GM19035 (cell line): Measurements from ENCODE around the gene SLC9A2.
A peak's percentile ranks its signal among the peaks of the same experiment; 100 is the strongest.

Experiments
- ATAC-seq: cut with Tn5 transposase; IDR thresholded peaks from one replicate; pipeline ENCODE4 v1.9.1; 2021; ENCODE audit not compliant: unreplicated experiment

Gene SLC9A2, protein sequence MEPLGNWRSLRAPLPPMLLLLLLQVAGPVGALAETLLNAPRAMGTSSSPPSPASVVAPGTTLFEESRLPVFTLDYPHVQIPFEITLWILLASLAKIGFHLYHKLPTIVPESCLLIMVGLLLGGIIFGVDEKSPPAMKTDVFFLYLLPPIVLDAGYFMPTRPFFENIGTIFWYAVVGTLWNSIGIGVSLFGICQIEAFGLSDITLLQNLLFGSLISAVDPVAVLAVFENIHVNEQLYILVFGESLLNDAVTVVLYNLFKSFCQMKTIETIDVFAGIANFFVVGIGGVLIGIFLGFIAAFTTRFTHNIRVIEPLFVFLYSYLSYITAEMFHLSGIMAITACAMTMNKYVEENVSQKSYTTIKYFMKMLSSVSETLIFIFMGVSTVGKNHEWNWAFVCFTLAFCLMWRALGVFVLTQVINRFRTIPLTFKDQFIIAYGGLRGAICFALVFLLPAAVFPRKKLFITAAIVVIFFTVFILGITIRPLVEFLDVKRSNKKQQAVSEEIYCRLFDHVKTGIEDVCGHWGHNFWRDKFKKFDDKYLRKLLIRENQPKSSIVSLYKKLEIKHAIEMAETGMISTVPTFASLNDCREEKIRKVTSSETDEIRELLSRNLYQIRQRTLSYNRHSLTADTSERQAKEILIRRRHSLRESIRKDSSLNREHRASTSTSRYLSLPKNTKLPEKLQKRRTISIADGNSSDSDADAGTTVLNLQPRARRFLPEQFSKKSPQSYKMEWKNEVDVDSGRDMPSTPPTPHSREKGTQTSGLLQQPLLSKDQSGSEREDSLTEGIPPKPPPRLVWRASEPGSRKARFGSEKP

DNA sequence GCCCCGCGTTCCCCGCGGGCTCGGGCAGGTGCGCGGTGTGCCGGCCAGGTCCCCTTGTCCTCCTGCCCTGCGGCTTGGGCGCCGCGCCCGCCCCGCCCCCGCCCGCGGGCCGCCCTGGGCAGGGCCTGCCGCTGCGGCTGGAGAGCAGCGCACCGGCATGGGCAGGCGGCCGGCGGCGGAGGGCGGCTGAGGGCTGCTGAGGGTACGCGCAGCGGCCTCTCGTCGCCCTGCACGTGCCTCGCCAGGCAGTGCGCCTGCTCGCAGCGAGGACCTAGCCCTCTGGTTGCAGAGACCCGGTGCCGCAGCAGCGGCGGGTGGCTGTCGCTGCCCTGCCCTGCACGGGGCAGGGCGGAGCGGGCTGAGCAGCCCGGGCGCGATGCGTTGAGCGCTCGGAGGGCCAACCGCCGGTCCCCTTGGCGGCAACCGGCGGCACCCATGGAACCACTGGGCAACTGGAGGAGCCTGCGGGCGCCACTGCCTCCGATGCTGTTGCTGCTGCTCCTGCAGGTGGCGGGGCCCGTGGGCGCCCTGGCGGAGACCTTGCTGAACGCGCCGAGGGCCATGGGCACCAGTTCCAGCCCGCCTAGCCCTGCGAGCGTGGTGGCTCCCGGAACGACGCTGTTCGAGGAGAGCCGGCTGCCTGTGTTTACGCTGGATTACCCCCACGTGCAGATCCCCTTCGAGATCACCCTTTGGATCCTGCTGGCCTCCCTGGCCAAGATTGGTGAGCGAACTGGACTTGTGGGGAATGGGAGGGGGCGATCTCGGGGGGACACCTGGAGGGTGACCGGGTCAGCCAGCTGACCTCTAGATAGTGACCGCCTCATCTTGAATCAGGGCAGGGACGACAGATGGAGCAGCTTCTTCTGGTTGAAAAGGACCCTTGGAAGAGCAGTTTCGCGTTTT is at the start of gene SLC9A2:
Gene SLC9A2, plus strand, starts transcription at position 140 of the 906 bp plus-strand sequence. Its CDS starts 296 bp downstream, at position 436.
- ATAC-seq = no peak

DNA sequence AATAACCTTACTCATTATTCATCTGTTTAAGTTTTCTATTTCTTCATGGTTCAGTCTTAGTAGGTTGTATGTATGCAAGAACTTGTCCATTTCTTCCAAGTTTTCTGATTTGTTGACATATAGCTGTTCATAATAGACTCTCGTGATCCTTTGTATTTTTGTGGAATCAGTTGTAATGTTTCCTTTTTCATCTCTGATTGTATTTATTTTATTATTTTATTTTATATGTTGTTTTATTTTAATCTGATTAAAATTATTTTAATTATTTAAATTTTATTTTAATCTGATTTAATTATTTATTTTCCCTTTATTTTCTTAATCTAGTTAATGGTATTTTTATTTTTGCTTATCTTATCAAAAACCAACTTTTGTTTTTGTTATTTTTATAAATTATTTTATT is 43.5 kb upstream of the SLC9A2 start:
- no peak for ATAC-seq

DNA sequence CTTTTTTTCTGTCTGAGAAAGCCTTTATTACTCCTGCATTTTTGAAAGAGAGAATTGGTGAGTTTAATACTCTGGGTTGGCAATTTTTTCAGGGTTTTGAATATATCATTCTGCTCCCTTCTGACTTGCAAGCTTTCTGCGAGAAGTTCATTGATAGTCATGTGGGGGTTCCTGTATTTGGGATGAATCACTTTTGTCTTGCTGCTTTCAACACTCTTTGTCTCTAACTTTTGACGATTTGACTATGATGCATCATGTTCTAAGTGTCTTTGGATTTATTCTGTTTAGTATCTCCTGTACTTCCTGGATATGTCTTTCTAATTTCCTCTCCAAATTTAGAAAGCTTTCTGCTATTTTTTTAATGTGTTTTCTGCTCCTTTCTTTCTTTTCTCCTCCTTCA is 41.0 kb upstream of the SLC9A2 start:
- ATAC-seq = no peak

DNA sequence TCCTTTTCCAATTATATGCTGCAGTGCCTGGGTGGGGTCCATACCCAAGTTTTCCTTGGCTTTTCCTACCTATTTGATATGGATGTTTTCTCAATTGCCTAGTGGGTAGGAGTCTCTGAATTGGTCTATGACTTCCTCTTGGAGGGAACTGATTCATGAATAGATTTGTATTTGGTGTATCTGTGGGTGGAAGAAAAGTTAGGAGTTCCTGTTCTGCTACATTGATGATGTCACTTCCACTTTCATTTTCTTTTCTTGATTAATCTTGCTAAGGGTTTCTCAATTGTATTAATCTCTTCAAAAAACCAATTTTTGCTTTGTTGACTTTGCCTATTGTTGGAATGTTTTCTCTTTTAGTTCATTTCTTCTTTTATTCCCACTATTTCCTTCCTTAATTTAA is 37.4 kb upstream of the SLC9A2 start:
- ATAC-seq = no peak

DNA sequence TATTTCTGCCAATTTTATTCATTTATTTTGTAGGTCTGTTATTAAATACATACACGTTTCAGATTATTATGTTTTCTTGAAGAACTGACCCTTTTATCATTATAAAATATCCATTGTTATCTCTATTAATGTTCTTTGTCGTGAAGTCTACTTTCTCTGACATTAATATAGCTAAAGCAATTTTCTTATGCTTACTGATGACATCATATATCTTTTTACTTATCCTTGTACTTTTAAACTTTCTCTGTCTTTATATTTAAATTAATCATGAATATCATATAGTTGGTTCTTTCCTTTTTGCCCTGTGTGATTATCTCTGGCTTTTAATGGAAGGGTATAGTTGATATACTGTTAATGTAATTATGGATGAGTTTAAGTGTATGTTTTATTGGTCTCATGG is 36.5 kb upstream of the SLC9A2 start:
- no peak for ATAC-seq

DNA sequence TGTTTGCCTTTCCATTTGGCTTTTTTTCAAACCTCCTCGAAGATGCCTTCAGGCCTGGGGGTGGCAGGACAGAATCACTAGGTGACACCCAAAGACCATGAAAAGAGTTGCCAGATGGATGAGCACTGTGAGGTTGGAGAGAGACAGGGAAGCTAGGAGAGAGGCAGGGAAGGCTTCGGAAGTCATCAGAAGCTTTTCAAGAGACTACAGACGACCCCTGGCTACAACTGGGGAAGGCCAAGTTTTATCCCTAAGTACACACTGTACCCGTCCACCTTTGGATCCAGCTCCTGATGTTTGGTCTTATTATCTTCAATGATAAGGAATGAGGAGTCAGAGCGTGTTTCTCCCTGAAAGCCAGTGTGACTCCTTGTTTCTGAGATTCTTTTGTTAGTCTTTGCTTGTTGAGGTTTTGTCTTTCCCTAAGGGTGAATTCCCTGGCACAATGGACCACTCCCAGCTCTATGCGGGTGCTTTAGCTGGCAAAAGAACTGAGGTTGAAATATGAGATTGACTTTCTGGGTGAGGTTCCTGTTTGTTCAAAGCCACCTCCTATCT is 33.4 kb upstream of the SLC9A2 start:
- no peak for ATAC-seq

DNA sequence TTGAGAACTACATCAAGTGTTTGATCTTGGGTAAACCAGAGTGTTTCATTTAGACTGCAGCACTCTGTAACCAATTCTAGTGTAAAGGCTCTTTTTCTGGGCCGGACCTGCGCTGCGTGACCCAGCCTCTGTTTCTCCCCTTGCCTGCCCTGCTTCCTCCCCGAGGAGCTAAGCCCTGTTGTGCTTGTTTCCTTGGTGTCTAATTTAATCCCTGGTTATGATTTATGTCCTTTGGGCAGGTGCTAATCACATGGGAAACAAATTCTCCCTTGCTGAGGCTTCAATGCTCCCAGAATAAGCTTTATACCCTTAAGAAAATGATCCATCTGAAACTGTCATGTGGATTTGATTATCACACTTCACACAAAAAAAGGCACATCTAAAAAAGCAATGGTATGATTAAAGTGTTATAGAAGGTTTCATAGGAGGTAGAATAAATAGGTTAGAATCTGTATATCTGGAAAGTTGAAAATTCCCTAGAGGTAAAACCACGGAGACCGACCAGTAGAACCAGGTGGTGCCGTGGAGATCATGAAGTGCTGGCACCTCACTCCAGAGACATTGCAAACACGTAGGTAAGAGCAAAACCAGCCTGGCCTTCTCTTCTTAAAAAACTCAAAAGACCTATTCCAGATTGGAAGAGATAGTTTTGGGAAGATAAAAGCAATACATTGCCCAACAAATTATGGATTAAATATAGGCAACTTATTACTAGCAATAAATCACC is 31.0 kb upstream of the SLC9A2 start:
- ATAC-seq = no peak

DNA sequence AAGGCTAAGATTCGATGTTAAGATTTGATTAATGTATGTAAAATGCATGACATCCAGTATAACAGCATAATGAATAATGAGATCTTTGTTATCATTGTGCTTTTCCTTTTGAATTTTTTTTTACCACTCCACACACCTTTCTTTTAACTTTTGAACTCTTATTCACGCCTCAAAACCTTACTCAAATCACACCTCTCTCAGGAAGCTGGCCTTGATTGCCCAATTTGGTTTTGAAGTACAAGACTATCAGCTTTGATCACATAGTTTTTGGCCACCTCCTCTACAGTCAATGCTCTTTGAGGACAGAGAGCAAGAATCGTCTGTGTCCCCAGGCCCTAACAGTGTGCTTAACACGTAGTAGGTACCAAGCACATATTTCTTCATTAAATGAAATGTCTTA is 29.9 kb upstream of the SLC9A2 start:
- no peak for ATAC-seq

DNA sequence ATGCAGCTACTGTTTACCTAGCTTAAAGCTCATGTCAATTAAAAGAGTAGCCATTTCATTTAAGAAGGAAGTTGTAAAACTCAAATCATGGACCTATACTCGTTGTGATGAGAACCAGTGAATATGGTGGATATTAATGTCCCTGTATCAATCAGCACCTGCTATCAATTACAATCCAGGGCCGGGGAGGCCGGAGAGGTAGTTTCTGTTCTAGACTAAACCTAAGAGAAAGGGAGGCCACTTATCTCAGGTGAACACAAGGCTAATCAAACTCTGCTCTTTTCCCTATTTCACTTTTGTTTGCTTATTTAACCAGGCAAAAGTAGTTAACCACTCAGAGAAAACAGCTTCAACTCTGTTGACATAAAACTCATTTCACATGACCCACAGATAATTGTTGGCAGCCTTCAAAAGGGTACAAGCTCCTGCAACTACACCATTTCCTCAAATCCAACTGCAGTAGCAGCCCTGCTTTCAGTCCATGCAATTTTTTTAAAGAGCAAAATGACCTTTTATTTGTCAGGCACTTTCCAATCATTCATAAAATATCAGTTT is 27.8 kb upstream of the SLC9A2 start:
- no peak for ATAC-seq

DNA sequence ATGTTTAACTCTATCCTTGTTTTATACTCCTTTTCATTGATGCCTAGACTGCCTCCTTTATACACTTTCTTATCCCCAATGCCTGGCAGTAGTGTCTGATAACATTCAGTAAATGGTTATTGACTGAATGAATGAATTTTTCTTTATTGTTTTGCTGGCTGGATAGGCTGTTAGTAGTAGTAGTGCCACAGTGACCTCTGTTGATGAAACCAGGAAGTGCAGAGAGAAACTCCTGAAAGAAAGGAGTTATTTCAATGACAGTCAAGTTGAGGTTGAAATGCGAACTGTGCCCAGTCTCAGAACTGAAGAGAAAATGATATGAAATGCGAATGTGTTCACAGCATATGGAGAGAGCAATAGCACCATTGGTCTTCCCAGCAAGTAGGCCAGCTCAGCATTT is 26.8 kb upstream of the SLC9A2 start:
- ATAC-seq = no peak

DNA sequence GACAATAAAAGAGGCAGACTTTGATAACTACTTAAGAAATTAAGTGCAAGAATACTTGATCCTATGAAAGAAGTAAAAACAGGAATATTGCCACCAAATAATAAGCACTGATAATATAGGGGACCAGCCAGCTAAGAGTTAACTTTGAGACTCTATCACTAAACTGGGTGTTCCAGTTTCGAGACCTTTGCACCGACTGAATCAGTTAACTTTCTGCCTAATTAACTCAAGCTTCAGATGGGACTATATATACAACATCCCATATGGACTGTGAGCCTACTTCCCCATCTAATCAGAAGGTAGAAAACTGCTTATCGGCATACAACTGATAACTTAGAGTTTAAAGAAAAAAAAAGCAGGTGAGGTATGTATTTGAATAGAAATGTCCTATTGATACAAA is 25.8 kb upstream of the SLC9A2 start:
- no peak for ATAC-seq

DNA sequence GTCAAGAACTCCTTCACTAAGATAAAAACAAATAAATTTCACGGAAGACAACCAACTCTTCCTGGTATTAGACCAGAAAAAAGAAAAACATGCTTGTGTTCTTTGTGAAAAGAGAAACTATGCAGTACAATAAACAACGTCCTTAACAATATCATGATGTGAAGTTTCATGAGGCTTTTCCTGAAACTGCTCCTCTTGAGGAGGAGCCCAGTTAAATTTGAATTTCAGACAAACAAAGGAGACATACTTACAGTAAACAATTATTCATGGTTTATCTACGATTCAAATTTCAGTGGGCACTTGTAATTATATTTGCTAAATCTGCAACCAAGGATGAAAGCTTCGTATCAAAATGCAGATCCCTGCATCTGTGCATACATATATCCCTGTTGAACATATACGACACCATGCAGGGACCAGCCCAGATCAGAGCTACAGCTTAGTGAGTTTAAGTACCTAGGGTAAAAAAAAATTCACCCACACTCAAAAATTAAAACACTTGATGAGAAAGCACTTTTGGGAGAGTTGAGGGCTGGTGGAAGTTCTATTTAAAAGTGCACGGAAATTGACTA is 24.8 kb upstream of the SLC9A2 start:
- no peak for ATAC-seq

DNA sequence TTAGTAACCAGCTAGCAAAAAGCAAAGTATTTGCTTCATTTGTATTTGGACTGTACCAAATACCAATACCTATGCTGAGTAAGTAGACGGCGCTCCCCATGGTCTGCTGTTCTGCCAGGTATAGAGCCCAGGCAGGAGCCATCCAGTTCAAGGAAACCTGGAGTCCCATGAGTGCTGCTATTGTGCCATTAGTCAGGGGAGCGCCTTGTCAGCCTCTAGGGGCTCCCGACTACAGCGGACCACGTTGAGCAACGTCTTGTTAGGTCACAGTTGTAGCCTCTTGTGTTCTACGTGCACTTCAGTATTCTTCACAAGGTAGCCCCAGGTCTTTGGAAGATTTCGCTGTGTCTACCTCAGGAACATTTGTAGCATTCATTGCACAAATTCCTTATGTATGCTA is 21.6 kb upstream of the SLC9A2 start:
- ATAC-seq = no peak

DNA sequence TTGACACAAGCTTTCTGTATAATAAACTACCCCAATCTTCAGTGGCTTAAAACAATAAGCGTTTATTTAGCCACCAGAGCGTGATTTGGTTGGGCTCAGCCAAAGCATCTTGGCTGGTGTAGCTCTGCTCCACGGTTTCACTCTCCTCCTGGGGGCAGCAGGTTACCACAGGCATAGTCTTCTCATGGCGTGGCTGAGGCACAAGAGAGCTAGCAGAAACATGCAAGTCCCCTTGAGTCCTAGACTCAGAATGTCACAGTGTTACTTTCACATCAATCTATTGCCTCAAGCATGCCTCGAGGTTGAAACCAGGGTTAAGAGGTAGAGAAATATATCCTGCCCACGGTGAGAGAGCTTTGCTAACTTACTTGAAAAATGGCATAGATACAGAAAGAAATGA is 19.9 kb upstream of the SLC9A2 start:
- ATAC-seq = no peak

DNA sequence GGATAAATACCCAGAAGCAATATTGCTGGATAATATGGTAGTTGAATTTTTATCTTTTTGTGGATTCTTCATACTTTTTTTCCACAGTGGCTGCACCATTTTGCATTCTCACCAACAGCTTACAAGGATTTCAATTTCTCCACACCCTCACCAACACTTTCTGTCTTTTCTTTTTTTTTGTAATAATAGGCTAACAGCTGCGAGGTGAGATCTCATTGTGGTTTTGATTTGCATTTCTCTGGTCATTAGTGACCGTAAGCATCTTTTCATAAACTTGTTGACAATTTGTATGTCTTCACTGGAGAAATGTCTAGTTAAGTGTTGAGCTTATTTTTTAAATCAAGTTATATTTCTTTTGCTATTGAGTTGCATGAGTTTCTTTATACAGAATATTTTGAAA is 17.6 kb upstream of the SLC9A2 start:
- peak; percentile 73 for ATAC-seq

DNA sequence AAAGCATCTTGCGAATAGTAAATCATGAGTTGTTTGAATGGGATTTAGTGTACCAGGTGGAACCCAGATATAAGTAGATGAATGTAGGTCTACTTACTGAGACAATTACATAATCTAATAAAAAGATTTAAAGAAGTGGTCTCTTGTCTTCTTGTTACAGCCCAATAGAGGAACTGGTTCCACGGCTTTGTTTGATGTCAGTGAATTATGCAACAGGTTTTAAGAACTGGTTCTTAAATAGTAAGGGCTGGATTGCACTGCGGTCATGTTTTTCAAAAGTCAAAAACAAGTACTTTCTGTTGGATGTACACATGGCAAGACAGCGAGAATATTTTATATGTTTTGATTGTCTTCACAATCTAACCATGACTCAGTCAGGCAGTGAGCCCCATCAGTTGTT is 15.4 kb upstream of the SLC9A2 start:
- no peak for ATAC-seq

DNA sequence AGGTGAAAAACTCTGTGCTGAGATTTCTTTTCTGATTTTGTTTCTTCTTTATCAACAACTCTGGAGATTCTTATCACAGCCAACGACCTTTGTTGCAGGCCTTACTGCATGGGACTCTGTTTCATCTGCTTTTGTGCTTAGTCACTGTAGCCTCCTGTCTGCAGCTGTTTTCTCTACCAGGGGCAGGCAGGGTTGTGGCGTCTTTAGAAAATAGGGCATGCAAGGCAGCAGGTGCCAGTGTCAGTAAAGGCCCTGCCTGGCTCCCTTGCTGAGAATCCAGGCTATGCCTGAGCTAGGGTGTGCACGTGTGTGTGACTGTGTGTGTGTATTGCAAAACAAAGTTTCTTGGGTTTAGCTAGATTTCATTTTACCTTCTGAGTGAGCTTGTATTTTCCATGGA is 14.6 kb upstream of the SLC9A2 start:
- ATAC-seq = no peak

DNA sequence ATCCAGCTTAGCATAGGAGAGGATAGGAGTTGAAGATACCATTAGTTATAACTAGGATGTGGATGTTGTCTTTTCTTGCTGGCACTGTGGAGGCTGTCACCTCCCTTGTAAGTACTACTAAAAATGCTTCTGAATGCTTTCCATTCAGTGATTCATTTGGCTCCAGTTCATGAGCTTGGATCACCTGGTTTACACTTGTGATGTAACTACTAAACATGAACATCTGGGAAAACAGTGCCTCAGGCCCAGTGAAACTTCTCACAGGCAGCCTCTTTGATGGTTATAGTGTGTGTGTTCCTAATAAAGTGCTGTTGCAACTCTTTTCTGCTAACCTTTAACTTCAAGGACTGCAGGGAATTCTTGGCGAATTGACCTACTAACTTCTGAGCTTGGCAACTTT is 13.0 kb upstream of the SLC9A2 start:
- no peak for ATAC-seq

DNA sequence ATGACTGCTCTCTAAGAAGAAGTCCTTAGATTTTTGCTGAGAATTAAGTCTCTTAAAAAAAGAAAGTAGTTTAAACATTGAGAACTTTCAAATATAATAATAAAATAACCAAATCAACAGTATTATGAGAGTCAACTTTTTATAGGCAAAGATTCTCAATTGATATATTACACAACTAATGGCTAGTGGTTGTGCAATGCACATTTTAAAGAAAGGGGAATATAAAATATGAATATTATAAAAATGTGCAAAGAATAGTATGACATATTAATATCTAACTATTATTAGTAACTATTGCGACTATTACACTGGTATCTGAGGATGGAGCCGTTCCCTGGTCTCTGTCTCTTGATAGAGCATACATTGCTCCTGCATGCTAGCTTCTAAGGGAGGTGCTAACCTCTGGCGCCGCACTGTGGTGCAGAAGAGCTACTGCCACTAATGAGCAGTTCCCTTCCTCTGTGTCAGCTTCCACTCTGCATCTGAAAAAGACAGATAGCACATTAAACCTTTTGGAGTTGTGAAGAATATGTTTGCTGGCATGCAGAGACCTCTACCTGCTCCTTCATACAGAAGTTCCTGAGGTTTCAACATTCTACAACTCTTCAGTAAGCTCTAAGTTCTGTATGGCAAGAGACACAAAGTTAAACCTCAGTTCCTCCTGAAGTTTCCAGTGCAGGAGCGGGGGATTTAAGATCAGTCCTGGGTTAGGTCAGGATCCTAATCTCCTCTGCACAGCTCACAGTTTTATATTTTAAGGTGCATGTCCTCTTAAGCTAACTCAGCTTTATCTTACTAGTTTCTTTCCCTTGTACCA is 3.5 kb upstream of the SLC9A2 start:
- peak; percentile 81 for ATAC-seq
